Small intestine (tissue), 16 donors: ENCODE measurements around the gene DYNLT2. TPM values are rescaled to one million over a fixed set of nuclear protein-coding genes. Genes with fewer than 3 reads are reported as not detected.

ENCODE experiments used
- DNase-seq, 2 donors: peaks; one replicate each; pipeline versions ENCODE4 v3.0.0 to v3.0.0-alpha.2; 2013
- FAIRE-seq: peaks from 2 replicates; lab custom pipeline; 2012; peaks lifted over from hg19 to GRCh38; lab: Jason Lieb, UNC
- H3K27ac ChIP-seq, 3 donors: one replicate each; pipeline ENCODE4 v1.5.1; 2013; ENCODE audit warnings: low read length in 2 of 3, mild to moderate bottlenecking in 2 of 3, control low read depth in 1 of 3, inconsistent platforms in 1 of 3, low read depth in 1 of 3, moderate library complexity in 1 of 3
- H3K27me3 ChIP-seq, 3 donors: one replicate each; pipeline ENCODE4 v1.6.1; 2013; ENCODE audit warnings: low read length in 3 of 3, inconsistent platforms in 1 of 3; ENCODE audit not compliant: control insufficient read depth in 3 of 3, insufficient read depth in 3 of 3
- H3K36me3 ChIP-seq, 3 donors: one replicate each; pipeline ENCODE4 v1.6.1; 2013; ENCODE audit warnings: low read length in 3 of 3, inconsistent platforms in 1 of 3, low read depth in 1 of 3, mild to moderate bottlenecking in 1 of 3, moderate library complexity in 1 of 3; ENCODE audit not compliant: control insufficient read depth in 3 of 3, insufficient read depth in 2 of 3
- H3K4me1 ChIP-seq, 3 donors: one replicate each; pipeline ENCODE4 v1.6.1; 2013; ENCODE audit warnings: low read length in 2 of 3, inconsistent platforms in 1 of 3, low read depth in 1 of 3, mild to moderate bottlenecking in 1 of 3, moderate library complexity in 1 of 3; ENCODE audit not compliant: control insufficient read depth in 3 of 3, insufficient read depth in 2 of 3
- H3K4me3 ChIP-seq, 3 donors: one replicate each; pipeline ENCODE4 v1.5.1; 2013; ENCODE audit warnings: low read length in 3 of 3, control low read depth in 1 of 3, inconsistent platforms in 1 of 3, low read depth in 1 of 3, mild to moderate bottlenecking in 1 of 3, moderate library complexity in 1 of 3
- H3K9me3 ChIP-seq, 2 donors: one replicate each; pipeline ENCODE4 v1.6.1; 2013; ENCODE audit warnings: low read depth in 1 of 2, low read length in 1 of 2; ENCODE audit not compliant: control insufficient read depth in 2 of 2, insufficient read depth in 1 of 2
- WGBS, 3 donors: extraction: QIAGEN DNeasy Blood & Tissue Kit; methylation state at CpG; one replicate each; pipeline ENCODE4 v1.1.7; 2013; 5-methylcytosine and 5-hydroxymethylcytosine counted together
- long read RNA-seq, 10 donors: transcript quantifications; one replicate each; lab custom pipeline, GENCODE V29; 2026
- polyA plus RNA-seq, 4 donors: library from polyadenylated mRNA; stranded (reverse) in 3 of 4; unstranded in 1 of 4; fragments of 200-250 nt in 3 of 4; fragments of 120-200 nt in 1 of 4; gene quantifications; one replicate each; pipeline versions ENCODE4 v1.2.1 to v1.2.3, GENCODE V29; 2013
- donor health status: healthy with polysubstance abuse.
- donor health status: control.
- donor health status: control.
- donor health status: Bipolar disorder and iron deficiency.
- donor health status: healthy.

The DYNLT2 gene
- polyA plus RNA-seq = 1 to 10 TPM in 3 of 4 donors, under 1 TPM in 1; 0.89 to 6.2 (median 1.5) TPM
- long read RNA-seq, donor 1, transcript TCTE3-202 (1 exons, 2,078 nt) = major isoform, 17 of 17 reads
- long read RNA-seq, donor 1, partial matches to known transcripts = 0 of 17 reads
- long read RNA-seq, donor 1, other reads (novel, unspliced or antisense) = 0 of 17 reads
- long read RNA-seq, donor 2, transcript TCTE3-202 (1 exons, 2,078 nt) = major isoform, 6 of 6 reads
- long read RNA-seq, donor 2, partial matches to known transcripts = 0 of 6 reads
- long read RNA-seq, donor 2, other reads (novel, unspliced or antisense) = 0 of 6 reads
- long read RNA-seq, donor 3, transcript TCTE3-202 (1 exons, 2,078 nt) = major isoform, 11 of 11 reads
- long read RNA-seq, donor 3, partial matches to known transcripts = 0 of 11 reads
- long read RNA-seq, donor 3, other reads (novel, unspliced or antisense) = 0 of 11 reads
- long read RNA-seq, donor 4 = 0 reads
- long read RNA-seq, donor 5, partial matches to known transcripts = 0 of 4 reads
- long read RNA-seq, donor 5, other reads (novel, unspliced or antisense) = 0 of 4 reads
- long read RNA-seq, donor 6, transcript TCTE3-202 (1 exons, 2,078 nt) = major isoform, 7 of 7 reads
- long read RNA-seq, donor 6, partial matches to known transcripts = 0 of 7 reads
- long read RNA-seq, donor 6, other reads (novel, unspliced or antisense) = 0 of 7 reads
- long read RNA-seq, donor 7, transcript TCTE3-202 (1 exons, 2,078 nt) = major isoform, 7 of 7 reads
- long read RNA-seq, donor 7, partial matches to known transcripts = 0 of 7 reads
- long read RNA-seq, donor 7, other reads (novel, unspliced or antisense) = 0 of 7 reads
- long read RNA-seq, donor 8, partial matches to known transcripts = 0 of 1 reads
- long read RNA-seq, donor 8, other reads (novel, unspliced or antisense) = 0 of 1 reads
- long read RNA-seq, donor 9, partial matches to known transcripts = 0 of 2 reads
- long read RNA-seq, donor 9, other reads (novel, unspliced or antisense) = 0 of 2 reads
- long read RNA-seq, donor 10, transcript TCTE3-202 (1 exons, 2,078 nt) = major isoform, 16 of 16 reads
- long read RNA-seq, donor 10, partial matches to known transcripts = 0 of 16 reads
- long read RNA-seq, donor 10, other reads (novel, unspliced or antisense) = 0 of 16 reads

DNA sequence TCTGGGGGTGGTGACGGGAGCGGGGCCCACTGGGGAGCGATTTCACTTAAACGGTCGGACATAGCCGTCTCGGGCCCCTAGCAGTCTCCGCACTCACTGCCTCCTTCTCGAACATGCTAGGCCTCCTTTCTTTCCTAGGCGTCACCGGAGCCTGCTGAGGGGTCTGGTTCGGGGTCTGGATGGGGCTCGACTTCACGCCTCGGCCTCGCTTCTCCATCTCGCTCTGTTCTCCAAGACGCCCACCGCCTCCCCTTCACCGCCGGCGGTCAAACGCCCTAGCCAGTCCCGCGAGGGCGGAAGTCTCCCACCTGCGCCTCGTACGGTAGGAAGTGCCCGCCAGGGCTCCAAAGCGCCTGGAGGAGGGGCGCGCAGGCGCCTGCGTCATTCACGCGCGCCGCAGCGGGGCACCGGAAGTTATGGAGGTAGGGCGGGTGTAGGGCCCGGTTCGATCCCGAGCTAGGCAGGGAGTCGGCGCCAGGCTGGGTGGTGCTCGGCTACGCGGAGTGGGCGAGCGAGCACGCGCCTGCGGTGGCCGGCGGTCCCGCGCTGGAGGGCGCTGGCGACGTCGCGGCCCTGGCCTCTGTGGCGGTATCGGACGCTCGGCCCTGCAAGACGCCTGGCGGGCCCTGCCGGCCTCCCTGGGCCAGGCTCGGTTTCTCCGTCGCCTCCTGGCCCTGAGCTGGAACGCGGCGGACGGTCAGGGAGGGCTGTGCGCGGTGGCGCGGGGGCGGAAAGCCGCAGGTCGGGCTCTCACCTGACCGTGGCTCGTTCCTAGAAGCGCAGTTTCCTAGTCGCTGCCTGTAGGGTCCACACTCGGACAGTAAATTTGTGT, at the start of gene DYNLT2, which contains the start of gene ERMARD:
TSS of gene DYNLT2 (minus strand) at position 331 of the 832 bp plus-strand sequence. CDS start at position 217, 114 bp downstream.
TSS of gene ERMARD (plus strand) at position 381 of the 832 bp plus-strand sequence. CDS start at position 417, 36 bp downstream.
- Histone ChIP-seq H3K4me3 (peak within 1 kb of the TSS; percentile 78 to 84 (median 84)), H3K4me1 (peaks cover 0 to 6% (median 0%) of the 10 kb centered on the region in 3 donors), H3K27ac (peak within 1 kb of the TSS; percentile 93 to 96 (median 95)), H3K27me3 (no peaks in the 10 kb centered on the region), H3K9me3 (no peaks in the 10 kb centered on the region), H3K36me3 (peaks cover 0 to 2% (median 0%) of the 10 kb centered on the region in 3 donors)
- 0 to 1% (median 0%) methylated on average over 58 to 90 of the region's 90 CpGs for WGBS, 3 donors
- FAIRE-seq (no peak), DNase-seq (peak; percentile 94 to 99)

DNA sequence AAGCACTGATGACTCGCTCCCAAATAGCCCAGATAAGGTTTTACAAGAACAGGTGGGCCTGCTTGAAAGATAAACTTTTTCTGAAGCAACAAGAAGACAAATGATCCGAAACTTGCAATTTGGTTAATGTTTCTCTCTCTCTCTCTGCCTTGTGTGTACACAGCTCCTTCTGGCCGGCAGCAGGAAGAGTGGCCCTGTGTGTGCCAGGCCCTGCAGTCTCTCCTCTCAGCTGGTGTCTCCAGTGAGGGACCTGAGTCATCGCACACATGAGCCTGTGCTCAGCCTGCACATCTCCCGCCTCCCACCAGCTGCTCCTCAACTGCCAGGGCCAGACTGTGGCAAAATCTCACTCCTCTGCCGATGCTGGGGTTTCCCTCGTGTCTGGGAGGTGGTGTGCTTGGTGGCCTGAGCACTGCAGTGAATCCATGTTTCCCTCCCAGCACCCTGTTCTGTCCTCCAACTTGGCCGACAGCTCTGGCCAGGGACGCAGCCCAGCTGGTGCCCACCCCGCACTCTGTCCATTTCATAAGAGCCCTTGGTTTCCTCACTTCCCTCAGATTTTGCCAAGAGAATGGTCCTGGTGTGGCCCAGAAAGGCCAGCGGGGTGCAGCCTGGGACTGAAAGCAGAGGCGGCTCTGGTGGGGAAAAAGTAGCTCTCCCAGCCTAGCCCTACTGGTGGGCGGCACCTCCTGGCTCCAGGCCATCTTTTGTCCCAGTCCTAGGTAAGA, 49.5 kb upstream of the DYNLT2 start:
- Histone ChIP-seq H3K4me1 (peaks cover 0 to 30% (median 3%) of the 10 kb centered on the region in 3 donors), H3K9me3 (no peaks in the 10 kb centered on the region), H3K27ac (peak overlapping the region in 2 of 3 donors; percentile 55 to 72), H3K27me3 (peaks cover 0 to 2% (median 0%) of the 10 kb centered on the region in 3 donors), H3K4me3 (no peak overlapping the region), H3K36me3 (no peaks in the 10 kb centered on the region)
- FAIRE-seq = no peak
- 23 to 58% (median 52%) methylated on average over 13 of the region's 13 CpGs for WGBS, 3 donors
- peak; percentile 47 to 64 for DNase-seq

DNA sequence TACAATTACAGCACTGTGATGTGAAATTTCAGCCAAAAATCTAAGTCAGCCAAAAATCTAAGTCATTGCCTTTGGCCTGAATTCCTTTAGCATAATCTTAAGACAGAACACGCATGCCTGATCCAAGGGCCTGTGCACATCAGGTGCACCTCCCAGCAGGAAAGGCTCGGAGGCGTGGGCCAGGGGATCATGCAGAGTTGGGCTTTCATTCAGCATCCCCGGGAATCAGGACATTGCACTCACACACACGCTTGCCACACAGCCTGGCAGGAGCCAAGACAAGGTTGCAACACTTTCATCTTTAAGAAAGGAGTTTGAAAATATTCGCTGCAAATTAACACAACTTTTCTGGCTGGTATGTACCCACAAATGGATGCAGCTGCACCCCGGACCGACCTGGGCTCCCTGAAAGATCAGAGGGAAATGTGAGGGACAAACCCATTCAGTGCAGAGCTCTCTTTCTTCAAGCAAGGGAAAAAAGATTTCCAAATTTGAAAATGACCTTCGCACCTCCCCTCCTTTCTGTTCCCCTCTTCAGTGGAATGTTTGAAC, 48.8 kb upstream of the DYNLT2 start:
- H3K9me3 ChIP-seq = no peaks in the 10 kb centered on the region
- H3K4me3 ChIP-seq = no peak overlapping the region
- DNase-seq = peak in 1 of 2 donors; percentile 29
- FAIRE-seq = no peak
- H3K27ac ChIP-seq = peak overlapping the region in 2 of 3 donors; percentile 30 to 72
- no peaks in the 10 kb centered on the region for H3K36me3 ChIP-seq
- no peaks in the 10 kb centered on the region for H3K27me3 ChIP-seq
- WGBS, 3 donors = 13 to 55% (median 40%) methylated on average over 9 of the region's 9 CpGs
- peaks cover 0 to 32% (median 3%) of the 10 kb centered on the region in 3 donors for H3K4me1 ChIP-seq

DNA sequence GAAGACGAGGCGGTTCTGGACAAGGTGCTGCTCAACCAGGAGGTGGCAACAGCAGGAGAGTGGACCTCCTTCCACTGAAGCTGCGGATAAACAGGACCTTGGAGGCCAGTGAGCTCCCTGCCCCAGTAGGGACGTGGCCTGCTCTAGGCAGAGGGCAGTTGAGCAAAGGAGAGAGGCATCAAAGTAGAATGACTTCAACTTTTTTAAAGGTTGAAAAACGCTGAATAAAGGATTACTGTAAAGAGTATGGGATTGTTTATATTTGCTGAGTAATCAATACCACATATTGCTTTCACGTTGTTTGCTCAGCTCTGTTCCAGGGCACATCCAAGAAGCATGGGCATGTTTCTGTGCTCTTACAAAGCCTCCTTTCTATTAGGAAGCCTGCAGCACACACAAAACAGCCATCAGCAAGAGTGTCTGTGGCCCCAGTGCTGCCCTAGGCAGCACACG, 48.1 kb upstream of the DYNLT2 start:
- no peak for DNase-seq

GRCh38 chr6:169798764-169799473, 47.5 kb upstream of the DYNLT2 start:
- Histone ChIP-seq H3K9me3 (no peaks in the 10 kb centered on the region), H3K4me1 (peaks cover 0 to 44% (median 3%) of the 10 kb centered on the region in 3 donors), H3K4me3 (no peak overlapping the region), H3K27me3 (no peaks in the 10 kb centered on the region), H3K36me3 (no peaks in the 10 kb centered on the region), H3K27ac (no peak overlapping the region)
- FAIRE-seq (no peak), DNase-seq (no peak)
- WGBS, 3 donors = 78 to 84% (median 80%) methylated on average over 10 of the region's 10 CpGs

More for the DNA sequence above, 48.1 kb upstream of the DYNLT2 start:
- Histone ChIP-seq H3K4me3 (no peak overlapping the region), H3K9me3 (no peaks in the 10 kb centered on the region), H3K4me1 (peaks cover 0 to 38% (median 3%) of the 10 kb centered on the region in 3 donors), H3K27ac (no peak overlapping the region), H3K36me3 (no peaks in the 10 kb centered on the region), H3K27me3 (no peaks in the 10 kb centered on the region)
- no peak for FAIRE-seq
- WGBS, 3 donors = 42 to 67% (median 55%) methylated on average over 7 of the region's 7 CpGs

GRCh38 chr6:169795196-169795595, 43.8 kb upstream of the DYNLT2 start:
- no peak overlapping the region for H3K4me3 ChIP-seq
- DNase-seq (no peak), FAIRE-seq (no peak)
- H3K27ac ChIP-seq = peak overlapping the region in 1 of 3 donors; percentile 19
- no peaks in the 10 kb centered on the region for H3K27me3 ChIP-seq
- no peaks in the 10 kb centered on the region for H3K36me3 ChIP-seq
- peaks cover 0 to 39% (median 0%) of the 10 kb centered on the region in 3 donors for H3K4me1 ChIP-seq
- WGBS, 3 donors = 31 to 58% (median 43%) methylated on average over 2 of the region's 2 CpGs
- no peaks in the 10 kb centered on the region for H3K9me3 ChIP-seq
